GM19240 (cell line): Measurements from ENCODE around the gene TRPV3.
"Not testable (repeated sequence)": the region's sequence is repeated elsewhere in the genome, so short reads cannot be mapped to it uniquely, and the experiment has no call there.

Source experiments
- DNase-seq: peaks from one replicate; pipeline ENCODE4 v3.0.0; 2011; ENCODE audit warnings: low spot score; ENCODE audit not compliant: insufficient read length

Gene TRPV3

DNA sequence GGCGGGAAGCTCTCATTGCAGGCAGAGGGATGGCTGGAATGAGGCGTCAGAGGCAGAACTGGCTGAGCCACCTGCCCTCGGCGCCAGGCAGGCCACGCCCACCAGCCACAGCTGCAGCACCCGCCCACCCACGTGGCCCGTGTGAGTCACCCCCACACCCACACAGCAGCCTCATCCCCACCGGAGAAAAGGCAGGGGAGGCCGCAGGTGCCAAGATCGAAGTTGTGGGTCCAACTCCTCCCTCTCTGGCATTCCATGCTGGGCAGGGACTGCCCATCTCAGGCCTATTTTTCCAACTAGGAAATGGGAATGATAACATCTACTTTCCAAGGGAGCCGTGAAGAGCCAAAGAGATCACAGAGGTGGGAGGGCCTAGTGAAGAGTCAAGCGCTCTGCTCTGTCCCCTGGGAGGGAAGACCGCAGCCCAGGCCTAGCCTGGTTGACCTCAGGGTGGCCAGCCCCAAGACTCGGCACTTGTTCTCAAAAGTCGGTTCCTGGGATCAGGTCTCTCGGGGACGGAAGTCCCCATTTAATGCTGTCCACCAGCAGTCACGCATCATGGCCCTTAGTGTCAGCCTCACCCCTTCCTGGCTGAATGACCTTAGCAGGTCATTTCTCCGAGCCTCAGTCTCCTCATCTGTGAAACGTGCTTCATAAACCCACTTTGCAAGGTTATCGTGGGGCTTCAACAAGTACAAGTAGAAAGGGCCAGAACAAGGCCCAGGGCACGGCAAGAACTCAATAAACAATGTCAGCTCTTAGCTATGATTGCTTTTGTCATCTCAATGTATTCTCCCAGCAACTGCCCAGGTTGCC is at the start of gene TRPV3:
TSS of gene TRPV3 (minus strand) at position 45 of the 816 bp plus-strand sequence. CDS start 2,962 bp downstream, outside the sequence.
- no peak for DNase-seq

DNA sequence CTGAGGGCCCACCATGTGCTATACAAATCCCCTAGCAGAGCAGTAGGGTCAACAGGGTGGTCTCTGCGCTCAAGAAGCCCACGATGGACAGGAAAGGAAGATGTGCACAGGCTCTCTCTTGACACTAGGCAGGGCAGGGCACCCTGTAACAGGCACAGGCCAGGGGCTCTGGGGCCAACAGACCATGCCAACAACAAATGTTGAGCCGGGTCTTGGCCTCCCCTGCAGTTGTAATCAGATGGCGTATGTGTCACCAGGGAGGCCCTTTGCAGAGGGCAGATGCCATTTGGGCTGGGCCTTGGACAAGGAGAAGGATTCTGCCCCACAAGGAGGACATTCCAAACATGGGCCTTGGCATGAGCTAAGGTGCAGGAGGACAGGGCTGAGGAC is 46.3 kb upstream of the TRPV3 start:
- no peak for DNase-seq

DNA sequence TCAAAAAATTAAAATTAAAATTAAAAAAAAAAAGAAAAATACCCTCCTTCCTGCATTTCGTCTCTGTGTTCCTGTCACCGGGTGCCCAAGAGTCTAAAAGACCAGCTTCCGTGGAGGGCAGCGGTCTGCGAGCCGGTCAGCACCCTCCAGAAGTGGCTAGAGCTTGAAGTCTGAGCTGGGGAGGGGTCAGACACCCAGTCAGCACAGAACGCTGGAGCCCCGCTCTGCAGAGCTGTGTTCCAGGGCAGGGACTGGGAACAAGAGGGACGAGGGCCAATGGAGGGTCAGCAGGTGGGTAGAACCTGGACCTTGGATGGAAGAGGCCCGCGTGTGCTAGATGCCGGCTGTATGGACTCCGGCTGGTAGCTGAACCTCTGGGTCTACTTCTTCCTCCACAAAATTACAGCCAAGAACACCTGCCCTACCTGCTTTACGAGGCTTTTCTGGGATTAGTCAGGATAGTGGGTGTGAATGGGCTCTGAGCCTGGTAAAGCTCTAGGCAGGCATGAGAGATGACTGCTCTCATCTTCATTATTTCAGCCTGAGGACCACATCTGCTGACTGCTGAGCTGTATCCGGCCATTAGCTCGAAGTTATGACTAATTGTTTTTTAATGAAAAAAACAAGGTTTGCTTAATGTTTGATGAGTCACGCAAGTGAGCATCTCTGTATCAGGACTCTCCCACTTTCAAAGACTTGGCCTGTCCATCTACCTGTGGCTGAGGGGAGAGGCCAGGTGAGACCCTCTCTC is 45.7 kb upstream of the TRPV3 start:
- DNase-seq: no peak

DNA sequence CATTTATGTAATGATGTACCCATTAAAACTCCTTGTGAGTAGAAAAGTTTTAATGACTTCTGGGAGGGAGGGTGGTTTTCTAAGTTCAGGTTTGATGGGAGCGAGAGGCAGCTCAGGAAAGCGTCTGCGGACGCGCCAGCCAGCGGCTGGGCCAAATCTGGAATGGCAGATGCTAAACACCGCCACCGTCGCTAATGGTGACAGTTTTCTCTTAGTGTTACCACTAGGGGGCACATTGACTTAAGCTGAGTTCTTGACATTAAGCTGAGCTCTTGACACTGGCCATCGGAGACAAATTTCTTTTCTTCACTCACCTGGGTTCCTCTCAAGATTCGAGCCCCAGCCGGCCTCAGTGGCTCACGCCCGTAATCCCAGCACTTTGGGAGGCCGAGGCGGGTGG is 44.9 kb upstream of the TRPV3 start:
- DNase-seq: peak; percentile 33

DNA sequence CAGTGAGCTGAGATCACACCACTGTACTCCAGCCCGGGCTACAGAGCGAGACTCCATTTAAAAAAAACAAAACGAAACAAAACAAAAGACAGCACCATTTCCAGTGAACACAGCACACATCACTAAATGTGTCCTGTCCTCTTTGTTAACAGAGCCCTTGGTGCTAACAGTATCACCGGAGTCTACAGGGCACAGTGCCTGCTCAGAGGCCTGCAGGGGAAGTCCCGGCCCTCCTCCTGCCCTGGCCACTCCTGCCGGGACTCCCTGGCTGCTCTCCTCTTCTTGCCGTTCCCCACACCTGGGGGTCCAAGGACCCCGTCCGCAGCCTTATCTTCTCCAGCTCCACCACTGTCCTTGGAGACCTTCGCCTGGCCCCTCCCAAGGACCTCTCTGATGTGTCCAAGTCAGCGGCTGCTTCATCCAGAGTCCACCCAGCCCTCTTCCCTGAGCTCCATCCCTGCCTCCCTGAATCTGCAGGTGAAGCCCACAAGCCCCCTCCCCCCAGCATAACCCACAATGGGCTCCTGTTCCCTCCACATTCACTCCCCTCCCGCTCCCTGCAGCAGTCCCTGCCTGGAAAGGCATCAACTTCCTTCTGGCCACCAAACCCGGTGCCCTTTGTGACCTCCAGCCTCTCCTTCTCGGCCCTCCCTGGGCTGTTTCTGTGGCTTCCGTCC is 43.1 kb upstream of the TRPV3 start:
- DNase-seq: no peak

DNA sequence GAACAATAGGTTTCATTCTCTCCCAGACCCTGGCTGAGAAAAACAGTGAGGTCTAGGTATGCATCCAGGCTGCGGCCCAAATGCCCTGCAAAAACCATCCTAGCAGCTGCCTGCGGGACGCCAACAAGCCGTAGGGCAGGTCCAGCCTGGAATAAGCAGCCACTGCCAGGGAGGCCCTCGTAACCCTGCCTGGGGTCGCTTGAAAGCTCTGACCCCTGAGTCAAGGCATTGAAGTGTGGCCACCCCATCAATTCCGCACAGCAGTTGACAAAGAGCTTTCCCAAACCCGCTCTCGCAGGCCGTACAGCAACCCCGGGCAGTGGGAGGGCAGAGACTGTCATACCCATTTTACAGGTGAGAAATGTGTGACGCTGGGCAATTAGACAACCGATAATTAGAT is 40.5 kb upstream of the TRPV3 start:
- no peak for DNase-seq

DNA sequence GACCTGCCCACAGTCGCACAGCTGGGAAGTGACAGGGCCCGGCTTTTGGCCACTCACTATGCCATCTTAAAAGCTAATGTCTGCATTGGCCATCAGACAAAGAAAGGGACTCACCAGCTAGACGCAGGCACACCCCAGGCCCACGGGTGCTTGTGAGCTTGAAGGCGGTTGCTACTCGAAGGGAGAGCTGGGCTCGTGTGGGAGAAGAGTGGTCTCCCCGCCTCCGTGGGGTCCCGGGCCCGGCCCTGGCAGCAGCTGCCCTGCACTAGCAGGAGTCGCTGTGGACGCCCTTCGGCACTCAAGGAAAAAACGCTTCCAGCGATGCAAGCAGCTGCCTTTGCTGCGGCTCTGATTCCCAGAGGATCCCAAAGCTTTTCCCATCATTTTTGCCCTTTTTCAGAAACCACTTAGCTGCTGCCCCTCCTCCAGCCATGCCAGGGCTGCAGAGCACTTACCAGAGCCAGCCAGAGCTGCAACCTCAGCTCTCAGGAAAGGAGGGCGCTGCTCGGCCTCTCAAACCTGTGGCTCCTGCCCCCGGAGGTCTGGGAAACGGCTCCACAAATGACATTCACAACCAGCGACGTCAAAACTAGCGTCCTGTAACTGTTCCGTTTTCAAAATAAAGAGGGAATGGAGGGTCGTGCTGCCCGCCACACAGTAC is 39.3 kb upstream of the TRPV3 start:
- DNase-seq: no peak

DNA sequence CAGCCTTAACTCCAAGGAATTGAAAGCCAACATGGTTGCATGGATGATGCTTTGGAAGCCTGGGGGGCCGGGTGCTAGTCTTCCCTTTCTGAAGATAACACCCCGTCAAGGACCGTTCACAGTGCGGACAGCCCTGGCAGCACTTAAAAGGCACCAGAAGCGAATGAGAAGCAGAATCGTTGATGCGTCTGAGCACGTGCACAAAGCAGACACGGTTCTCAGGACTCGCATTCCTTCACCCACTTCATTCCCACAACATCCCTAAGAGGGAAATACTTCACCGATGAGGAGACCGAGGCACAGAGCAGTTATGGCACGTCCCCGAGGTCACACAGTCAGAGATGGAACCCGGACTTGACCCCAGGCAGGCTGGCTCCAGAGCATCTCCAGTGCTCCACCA is 37.4 kb upstream of the TRPV3 start:
- DNase-seq: no peak

DNA sequence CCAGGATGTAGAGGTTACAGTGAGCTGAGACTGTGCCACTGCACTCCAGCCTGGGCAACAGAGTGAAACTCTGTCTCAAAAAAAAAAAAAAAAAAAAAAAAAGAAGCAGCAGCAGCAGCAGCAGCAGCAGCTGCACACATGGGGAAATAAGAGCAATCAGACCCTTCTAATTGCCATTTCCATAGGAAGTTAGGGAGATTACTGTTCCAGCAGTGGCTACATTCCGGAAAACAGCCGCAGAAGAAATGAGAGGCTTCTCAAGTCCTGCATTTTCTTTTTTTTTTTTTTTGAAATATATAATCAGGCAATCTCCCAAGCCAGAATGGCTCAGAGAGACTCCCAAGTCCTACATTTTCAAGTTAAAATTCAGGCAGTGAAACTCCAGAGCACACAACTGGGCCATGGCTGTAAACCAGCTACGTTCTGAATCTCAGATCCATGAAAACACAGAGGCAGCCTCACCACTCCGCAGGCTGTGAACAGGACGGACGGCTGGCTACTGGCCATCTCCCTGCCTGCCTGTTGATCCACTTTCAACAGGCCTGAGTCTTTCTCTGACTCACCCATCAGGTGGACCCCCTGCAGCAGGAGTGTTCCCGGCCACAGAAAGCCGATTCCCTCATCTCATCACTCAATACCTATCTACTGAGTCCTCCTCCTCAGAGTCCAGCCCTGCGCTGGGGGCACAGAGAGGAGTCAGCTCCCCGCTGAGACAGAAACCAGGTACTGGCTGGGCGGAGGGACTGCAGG is 36.6 kb upstream of the TRPV3 start:
- DNase-seq: no peak

DNA sequence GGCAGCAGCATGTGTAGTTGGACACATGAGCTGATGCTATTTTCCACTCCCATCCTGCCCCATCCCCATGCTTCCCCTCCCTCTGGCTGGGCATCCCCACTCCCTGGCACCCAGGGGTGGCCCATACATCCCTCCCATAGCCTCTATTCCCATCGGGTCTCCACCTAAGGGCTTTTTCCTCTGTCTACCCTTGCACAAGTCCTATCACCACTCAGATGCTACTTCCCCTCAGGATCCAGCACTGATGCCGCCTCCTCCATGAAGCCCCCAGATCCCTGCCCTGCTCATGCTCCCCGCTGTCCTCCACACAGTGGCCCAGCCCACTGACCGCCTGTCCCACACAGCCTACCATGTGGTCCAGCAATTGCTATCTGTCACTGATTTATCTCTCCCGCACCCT is 35.8 kb upstream of the TRPV3 start:
- no peak for DNase-seq

DNA sequence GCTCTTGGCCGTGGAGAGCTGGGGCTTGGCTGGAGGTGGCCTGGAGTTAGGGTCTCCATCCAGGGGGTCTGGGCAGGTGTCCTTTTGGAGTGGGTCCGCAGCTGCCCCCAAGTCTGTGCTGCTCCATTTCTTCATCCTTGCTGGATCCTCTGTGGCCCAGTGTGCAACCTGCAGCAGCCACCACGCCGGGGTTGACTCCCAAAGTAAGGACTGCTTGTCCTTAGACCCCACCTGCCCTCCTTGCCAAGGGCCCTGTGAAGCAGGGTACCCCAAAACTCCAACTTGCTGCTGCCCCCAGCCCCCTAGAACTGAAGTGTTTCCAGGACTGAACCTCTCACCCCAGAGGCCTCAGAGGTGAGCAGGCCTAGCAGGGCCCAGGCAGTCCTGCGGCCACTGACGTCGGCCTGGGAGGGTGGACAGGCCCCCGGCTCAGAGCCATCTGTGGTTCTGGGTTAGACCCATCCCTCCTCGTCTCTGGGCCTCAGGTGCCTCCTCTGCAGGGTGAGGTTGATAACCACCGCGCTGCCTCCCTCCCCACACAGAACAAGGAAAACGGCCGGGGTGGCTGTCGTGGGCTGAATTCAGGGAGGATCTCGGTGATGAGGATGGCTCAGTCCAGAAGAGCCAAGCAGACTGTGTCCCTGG is 34.7 kb upstream of the TRPV3 start:
- no peak for DNase-seq

DNA sequence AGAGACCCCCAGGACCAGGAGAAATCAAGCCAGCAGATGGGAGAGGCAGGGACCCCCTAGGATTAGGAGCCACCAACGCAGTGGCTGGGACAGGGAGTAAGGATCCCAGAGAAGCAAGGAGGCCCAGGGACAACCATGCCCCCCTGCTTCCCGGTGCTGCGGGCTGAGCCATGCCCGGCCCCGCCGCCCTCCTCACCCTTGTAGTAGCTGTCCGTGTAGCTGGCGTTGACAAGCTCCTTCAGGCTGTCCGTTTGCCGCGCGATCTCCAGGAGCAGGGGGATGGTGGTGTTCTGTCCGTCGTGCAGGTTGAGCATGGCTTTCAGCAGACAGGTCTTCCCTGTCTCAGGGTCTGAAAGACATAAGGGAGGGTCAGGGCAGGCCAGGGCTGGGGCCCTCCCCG is 33.2 kb upstream of the TRPV3 start:
- no peak for DNase-seq

DNA sequence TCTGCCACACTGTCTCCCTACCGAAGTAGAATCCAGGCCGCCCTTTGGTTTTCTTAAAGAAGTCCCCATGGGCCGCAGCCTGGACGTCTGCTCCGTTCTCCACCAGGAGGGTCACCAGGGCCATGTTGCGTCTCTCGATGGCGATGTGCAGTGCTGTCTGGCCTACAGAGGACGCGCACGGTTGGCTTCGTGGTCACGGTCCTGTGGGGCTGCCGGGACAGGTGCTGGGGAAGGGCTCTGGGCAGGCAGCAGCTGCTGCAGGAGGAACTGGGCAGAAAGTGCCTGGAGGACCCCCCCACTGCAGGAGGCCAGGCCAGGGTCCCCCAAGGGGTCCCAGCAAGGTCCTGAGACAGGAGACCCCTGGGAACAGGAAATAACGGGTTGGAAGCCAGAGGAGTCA is 32.6 kb upstream of the TRPV3 start:
- DNase-seq: no peak

DNA sequence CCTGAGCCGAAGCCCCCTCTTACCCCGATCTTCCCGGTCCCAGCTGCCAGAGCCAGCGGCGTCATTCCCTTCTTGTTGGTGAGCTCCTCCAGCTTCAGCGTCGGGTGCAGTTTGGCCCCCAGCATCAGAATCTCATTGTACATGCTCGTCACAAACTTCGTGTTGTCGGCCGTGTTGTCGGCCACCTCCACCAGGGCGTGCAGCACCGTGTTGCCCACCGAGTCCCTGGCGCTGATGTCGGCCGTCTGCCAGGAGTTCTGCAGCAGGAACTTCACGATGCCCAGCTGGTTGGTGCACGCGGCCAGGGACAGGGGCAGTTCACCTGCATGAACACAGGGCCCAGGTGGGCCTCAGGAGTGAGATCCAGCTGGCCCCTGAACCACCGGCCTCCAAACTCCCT is 32.2 kb upstream of the TRPV3 start:
- no peak for DNase-seq

DNA sequence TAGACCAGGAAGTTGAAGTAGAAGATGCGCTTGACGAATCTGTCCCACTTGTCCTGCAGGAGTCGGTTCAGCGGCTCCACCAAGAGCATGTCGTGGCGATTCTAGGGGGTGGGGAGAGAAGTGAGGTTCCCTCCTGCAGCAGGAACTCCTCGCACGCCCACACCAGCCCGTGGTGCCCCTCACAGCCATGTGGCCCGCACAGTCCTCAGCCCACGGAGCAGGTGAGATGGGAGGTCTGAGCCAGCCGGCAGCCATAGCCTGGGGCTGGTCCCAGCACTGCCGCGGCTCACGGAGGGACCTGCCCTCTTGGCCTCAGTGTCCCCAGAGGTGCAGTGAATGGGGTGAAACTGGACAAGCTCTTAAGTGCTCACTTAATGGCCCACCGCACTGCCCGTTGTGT is 28.2 kb upstream of the TRPV3 start:
- DNase-seq: no peak

DNA sequence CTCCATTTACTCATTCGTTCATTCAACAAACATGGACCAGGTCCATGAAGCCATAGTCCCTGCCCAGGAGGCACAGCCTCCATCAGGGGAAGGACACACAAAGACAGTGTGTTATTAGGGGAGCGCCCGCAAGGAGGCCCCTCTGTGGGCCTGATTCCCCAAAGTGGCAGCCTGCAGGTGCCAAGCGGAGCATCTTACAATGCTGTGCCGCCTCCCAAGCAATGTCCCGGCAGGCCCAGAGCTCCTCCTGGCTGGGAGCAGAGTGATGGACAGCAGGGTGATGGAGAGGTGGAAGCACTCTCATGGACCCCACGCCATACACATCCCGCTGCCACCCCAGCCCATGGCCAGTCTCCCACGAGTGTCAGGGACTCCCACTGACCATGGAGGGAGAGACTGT is 25.8 kb upstream of the TRPV3 start:
- DNase-seq: no peak

DNA sequence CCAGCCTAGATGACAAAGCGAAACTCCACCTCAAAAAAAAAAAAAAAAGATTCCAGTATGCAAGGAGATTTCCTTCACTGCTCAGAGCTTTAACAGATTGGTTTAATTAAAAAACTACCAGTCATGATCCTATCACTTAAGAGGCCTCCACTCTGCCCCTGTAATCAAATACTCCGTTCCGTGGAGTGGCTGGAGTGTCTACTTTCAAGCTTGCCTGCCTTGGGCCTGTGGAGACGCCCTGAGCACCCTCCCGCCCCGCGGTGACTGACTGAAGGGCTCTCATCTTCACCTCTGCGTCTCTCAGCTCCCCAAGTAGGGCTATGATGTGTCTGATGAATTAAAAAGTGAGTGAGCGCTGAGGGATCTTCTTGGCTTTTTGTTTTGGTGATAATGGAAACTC is 25.3 kb upstream of the TRPV3 start:
- DNase-seq: no peak

DNA sequence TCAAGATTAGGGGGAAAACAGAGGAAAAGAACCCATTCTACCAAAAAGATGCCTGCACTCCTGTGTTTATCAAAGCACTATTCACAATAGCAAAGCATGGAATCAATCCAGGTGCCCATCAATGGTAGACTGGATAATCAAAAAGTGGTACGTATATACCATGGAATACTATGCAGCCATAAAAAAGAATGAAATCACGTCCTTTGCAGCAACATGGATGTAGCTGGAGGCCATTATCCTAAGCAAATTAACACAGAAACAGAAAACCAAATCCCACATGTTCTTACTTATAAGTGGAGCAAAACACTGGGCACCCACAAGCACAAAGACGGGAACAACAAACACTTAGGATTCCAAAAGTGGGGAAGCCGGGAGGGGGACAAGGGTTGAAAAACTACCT is 21.1 kb upstream of the TRPV3 start:
- not testable (repeated sequence) for DNase-seq

DNA sequence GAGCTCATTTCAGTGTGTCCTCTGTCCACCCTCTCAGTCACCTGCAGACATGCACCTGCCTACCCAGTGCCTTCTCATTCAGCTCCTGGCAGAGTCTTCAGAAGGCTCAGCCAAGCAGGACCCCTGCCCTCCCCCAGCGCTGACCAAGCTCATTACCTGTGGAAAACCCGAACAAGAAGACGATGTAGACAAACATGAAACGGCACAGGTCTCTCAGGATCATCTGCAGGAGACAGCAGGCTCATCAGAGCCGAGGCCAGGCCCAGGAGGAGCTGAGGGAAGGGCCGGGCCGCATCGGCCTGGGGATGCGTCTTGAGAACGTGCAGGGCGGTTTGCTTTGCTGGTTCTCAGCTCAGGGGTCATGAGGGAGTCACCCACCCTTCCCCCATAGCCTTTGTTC is 19.4 kb upstream of the TRPV3 start:
- no peak for DNase-seq

DNA sequence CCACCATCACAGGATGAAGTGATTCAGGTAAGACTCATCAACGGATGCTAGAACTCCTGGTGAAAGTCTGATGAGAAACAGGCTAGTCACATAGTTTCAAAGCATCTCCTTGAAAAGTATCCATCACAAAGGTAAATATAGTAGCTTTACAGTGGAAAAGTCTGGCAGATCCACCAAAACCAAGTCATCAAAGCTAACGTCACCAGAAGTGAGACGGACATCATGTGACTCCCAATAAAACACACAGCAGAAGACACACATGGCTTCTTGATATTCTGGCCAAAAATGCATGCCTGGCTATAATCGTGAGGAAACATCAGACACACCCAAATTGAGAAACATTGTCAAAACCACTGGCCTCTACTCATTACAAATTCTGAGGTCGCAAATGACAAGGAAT is 17.9 kb upstream of the TRPV3 start:
- no peak for DNase-seq

DNA sequence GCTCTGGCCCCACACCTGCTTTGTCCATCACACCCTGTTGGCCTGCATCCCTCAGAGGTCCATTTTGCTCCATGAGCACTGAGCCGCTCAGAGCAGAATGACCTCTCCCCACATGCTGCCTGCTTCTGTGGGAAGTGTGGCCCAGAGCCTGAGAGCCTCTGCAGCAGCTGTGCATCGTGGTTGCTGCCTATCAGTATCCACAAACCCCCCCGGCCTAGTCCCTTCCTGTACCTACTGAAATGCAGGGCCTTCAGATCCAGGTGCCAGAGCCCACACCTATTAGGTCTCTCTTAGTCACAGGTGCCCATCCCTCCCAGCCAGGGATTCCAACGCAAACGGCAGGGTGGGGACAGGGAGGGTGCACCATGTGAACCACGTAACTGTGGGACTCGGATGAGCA is 16.6 kb upstream of the TRPV3 start:
- DNase-seq: no peak
